Fibroblast of skin of right quadriceps (primary cell): ENCODE measurements around the gene CAPN1.
"Not testable (repeated sequence)": the region's sequence is repeated elsewhere in the genome, so short reads cannot be mapped to it uniquely, and the experiment has no call there.

Experiments
- DNase-seq: peaks from one replicate; pipeline ENCODE4 v3.0.0-alpha.2; 2013

The CAPN1 gene

DNA sequence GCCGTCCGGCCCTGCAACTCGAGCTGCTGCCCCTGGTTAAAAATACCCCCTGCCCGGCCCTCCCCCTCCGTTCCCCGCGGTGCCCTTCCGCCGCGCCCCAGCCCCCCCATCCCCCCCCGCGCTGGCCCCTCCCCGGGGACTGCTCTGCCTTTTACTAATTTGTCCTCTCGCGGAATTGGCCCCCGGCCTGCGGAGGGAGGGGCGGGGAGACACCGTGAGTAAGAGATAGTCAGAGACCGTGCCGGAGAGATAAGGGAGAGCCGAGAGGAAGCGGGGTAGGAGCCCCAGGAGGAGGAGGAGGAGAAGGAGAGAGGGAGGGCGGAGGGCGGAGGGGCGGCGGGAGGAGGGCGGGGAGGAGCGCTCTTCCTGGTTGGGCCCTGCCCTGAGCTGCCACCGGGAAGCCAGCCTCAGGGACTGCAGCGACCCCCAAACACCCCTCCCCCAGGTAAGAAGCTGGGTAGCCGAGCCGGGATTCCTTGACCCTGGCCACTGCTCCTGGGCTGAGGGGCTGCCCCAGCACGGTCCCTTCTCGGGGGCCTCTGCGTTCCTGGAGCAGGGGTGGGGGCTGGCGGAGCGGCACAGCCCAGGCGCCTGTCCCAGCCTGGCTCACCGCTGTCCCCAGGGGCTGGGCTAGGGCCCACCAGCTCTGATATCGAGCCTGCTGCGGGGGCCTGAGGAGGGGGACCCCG, at the start of gene CAPN1:
TSS of gene CAPN1 (plus strand) at position 360 of the 689 bp plus-strand sequence. CDS start 774 bp downstream, outside the sequence.
- DNase-seq: peak; percentile 93

DNA sequence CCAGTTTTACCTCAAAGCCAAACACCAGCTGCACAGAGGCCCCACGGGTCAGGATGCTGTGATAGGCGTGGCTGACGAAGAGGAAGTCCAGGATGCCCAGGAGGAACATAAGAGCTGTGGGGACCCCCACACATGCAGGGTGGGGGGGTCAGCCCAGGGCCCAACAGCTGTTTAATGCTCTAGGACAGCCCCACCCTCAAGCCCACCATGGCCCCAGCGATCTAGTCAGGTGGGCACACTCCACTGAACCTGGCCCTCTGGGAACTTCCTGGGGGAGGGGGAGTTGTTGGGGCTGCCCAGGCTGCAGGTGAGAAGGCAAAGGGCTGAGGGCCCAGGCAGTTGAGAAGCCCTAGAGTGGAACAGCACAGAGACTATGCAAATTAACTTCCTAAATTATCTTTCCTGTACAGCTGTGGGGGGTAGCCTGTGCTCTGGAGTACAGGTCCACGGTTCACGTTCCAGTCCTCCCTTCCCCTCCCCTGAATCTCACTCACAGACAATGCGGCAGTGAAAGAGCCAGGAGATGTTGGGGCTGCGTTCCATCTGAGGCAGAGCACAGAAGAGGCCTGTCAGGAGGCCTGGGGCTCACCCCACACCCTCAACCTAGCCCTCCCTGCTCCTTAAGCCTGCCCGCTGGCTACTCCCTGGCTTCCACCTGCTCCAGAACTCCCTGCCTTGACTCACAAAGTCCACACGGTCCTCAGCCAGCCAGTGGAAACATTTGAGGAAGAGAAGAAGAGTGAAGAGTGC, 49.3 kb upstream of the CAPN1 start:
- no peak for DNase-seq

DNA sequence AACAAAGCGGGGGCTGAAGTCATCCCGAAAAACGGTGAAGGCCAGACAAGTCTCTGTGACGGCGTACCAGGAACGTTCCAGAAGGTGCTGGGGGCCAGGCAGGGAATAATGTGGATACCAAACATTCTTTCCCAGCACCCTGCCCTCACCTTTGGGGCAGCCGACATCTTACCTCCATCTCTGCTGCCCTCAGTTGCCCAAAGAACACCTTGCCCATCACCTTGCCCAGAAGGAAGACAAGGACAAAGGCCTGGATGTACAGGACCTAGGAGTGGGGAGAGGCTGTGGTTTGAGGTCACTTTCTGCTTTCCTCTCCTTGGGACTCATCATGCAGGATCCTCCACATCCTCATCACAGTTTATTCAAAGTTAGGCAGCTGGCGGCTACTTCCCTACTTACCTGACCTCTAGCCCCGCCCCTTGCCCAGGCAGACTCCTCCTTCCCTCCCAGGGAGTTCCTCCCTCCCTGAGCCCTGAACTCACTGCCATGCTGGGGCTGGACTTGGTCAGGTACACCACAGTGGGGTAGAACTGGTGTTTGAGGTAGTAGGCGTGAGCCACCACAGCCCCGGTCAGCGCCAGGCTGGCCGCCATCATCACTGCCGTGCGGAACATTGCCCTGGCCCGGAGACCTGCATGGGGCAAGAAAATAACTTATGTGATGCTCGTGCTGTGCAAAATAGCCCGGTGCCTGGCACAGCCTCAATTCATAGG, 48.6 kb upstream of the CAPN1 start:
- no peak for DNase-seq

DNA sequence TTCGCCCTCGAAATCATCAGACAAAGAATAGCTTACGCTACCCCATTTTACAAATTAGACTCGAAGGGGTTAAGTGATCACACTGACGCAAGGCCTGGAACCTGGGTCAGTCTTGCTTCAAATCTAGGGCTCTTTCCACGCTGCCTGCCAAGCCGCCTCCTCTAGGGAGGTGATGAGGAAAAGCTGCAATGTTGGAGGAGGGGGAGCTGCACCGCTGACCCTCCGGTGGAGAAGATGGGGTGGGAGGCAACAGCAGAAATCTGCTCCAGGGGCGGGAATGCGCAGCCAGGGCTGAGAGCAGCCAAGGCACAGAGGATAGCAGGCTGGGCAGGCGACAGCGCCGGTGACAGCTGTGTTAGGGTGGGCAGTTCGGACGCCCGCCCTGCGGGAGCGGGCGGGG, 48.0 kb upstream of the CAPN1 start:
- no peak for DNase-seq

DNA sequence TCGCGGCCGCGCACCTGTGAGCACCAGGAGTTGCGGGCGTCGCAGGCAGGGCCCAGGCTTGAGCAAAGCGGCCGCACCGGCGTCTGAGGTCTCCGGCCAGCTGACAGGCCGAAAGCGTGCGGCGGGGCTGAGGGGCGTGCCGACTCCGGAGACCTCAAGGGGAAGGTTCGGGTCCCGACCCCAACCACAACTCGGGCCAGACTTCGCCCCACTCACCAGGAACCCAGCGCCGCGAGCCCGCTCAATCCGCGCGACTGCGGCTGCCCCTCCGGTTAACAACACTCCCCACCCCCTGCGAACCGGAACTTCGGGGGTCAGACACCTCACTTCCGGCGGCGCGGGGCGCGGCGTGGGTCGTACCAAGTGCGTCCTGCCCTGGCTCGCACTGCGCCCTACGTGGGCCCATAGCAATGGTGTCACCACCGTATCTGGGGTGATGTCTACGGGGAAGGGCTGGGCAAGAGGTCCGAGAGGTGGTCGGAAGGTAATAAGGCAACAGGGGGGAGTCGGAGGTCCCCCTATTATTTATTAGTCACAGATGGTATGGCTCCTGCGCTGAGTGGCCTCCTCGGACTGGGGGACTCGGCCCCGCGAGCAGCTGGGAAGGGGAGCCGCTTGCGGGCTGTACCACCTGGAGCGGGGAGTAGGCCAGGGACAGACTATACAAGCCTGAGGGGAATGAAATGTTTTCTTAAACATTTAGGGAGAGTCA, 47.3 kb upstream of the CAPN1 start, which contains the start of gene SYVN1:
TSS of gene SYVN1 (minus strand) at position 280 of the 712 bp plus-strand sequence. CDS start 918 bp downstream, outside the sequence.
- DNase-seq: peak; percentile 88

DNA sequence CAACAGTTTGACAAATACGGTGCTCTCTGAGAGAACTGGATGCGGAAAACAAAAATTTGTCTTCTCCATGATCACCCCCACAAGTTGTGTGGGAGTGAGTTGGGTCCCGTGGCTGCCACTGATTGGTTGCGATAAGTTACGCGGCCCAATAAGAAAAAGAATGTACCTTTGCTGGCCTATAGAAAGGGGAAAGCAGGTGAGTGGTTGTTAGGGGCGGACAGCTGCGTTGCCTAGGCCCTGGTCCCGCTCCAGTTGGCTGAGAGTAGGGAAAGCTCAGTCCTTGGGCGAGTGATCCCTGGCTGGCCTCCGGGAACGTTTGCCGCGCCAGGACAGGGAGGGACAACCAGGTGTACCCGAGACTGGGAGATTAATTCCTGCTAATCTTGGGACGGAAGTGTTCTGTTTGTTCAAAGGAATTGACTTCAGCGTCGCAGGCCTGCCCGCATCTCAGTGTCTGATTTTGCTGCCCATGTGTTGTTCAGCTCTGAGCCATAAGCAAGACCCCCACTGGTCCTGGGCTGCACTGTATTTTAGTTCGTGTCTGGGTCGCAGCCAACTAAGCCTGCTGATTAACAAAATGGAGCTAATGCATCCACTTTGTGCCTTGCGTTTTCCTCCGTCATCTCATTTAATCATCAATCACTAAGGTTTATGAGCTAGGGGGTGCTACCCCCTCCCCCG, 46.6 kb upstream of the CAPN1 start:
- DNase-seq: peak; percentile 97

DNA sequence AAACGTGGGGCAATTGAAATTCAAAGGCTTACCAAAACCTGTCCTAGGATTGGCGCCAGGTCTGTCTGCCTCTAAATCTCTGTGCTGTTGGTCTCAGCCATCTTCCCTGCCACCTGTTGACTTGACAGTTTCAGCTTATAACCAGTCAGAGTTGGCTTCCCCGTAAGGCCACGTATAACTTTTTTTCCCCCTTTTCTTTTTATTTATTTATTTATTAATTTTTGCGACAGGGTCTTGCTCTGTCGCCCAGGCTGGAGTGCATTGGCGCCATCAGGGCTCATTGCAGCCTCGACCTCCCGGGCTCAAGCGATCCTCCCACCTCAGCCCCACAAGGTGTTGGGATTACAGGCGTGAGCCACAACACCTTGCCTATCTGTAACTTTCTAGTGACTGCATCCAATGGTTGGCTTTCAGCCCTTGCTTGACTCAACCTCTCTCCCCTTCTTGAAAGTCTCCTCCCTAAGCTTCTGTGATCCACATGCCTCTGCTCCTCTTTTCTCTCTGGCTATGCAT, 46.0 kb upstream of the CAPN1 start:
- no peak for DNase-seq

DNA sequence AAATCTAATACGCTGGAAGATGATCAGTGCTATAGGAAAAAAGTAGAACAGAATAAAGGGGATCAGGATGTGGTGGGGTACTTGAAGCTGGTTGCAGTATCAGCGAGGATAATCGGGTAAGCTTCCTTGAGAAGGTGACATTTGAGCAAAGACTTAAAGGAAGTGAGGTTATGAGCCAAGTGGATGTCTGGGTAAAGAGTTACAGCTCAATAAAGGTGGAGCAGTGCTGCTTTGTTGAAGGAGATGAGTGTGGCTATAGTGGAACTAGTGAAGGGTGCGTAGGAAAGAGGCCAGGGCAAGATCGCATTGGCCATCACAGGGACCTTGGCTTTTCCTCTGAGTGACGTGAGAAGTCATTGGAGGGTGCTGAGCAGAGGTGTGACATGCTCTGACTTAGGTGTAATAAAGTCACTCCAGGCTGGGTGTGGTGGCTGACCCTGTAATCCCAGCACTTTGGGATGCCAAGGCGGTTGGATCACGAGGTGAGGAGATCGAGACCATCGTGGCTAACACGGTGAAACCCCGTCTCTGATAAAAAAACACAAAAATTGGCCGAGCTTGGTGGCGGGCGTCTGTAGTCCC, 45.1 kb upstream of the CAPN1 start:
- no peak for DNase-seq

DNA sequence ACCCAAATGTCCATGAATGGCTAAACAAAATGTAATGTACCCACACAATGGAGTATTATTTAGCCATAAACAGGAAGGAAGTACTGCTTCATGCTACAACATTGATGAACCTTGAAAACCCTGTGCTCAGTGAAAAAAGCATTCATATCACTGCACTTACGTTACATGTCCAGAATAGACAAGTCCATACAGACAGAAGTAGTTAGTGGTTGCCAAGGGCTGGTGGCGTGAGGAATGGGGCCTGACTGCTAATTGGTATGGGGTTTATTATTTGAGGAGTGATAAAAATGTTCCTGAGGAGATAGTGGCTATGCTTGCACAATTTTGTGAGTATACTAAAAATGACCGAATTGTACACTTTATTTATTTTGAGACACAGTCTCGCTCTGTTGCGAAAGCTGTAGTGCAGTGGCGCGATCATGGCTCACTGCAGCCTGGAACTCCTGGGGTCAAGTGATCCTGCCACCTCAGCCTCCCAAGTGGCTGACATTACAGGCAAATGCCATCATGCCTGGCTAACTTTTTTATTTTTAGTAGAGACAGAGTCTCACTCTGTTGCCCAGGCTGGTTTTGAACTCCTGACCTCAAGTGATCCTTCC, 39.7 kb upstream of the CAPN1 start:
- DNase-seq: no peak

DNA sequence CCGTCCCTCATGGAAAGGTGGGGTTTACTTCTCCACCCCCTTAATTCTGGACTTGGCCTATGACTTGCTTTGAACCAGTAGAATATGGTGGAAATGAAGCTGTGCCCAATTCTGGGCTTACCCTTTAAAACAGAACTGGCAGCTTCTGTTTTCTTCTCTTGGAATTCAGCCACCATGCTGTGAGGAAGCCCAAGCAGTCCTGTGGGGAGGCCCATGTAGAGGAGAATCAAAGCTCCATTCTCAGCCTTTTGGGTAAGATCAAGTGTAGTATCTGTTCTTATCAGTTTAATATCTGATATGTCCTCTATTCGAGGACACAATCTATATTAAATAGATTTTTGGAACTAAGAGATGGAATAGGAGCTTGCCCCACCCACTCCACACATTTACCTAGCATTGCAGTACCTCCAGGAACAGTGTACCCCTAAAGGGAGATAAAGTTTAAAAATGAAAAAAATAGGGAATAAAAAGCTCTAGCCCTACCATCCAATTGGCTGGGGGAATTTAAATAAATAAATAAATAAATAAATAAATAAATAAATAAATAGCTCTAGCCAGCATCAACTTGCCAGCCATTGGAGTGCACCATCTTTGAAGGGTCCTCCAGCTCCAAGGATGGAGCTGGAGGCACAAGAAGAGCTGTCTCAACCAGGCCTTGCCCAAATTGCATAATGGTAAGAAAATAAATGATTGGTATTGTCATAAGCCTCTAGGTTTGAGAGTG, 34.2 kb upstream of the CAPN1 start:
- DNase-seq: no peak

DNA sequence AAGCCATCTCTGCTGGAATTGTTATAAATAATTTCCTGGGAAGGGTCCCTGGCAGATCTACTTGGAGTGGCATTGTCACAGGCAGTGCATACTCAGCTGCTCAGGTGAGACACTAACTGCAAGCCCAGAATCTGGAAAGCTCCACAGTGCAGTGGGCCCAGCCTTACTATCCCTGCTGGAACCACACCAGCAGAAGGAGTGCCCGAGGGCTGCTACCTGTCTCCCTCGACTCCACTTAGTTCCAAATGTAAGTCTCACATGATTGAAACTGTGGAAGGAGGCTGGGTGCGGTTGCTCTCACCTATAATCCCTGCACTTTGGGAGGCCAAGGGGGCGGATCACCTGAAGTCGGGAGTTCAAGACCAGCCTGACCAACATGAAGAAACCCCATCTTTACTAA, 33.1 kb upstream of the CAPN1 start:
- DNase-seq: no peak

DNA sequence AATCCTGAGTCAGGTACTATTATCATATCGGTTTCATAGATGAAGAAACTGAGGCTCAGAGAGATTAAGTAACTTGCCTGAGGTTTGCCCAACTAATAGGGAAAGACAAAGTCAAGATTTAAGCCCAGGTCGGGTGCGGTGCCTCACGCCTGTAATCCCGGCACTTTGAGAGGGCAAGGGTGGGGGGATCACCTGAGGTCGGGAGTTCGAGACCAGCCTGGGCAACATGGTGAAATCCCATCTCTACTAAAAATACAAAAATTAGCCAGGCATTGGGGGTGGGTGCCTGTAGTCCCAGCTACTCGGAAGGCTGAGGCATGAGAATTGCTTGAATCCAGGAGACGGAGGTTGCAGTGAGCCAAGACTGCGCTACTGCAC, 31.6 kb upstream of the CAPN1 start:
- not testable (repeated sequence) for DNase-seq

DNA sequence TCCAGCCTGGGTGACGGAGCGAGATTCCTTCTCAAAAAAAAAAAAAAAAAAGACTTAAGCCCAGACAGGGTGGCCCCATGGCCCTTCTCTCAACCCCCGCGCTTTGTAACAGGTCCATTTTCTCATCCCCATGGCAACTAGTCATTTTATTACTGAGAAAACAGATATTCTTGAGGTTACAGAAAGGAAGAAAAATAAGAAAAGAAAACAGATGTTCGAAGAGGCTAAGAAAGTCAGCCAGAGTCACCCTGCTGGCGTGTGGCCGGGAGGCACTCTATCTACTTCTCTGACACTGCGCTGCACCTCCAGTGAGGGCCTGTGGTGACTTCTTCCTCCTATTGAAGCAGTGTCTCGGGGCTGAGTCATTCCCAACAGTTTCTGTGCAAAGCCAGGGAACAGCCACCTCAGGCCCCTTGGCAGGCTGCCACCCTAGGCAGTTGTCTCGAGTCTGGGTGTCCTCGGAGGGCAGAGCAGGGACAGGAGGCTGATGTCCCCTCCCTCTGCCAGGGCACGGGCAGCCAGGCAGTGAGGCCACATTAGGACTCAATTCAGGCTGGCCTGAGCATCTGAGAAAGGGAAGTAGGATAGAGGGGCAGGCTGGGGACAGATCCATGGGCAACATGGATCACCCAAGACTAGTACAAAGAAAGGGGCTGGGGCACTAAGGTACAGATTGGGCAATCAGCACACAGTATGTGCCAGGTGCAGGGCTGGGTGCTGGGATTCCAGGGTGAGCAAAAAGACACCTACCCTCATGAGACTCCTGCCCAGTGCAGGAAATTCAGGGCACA, 31.0 kb upstream of the CAPN1 start:
- peak; percentile 85 for DNase-seq

DNA sequence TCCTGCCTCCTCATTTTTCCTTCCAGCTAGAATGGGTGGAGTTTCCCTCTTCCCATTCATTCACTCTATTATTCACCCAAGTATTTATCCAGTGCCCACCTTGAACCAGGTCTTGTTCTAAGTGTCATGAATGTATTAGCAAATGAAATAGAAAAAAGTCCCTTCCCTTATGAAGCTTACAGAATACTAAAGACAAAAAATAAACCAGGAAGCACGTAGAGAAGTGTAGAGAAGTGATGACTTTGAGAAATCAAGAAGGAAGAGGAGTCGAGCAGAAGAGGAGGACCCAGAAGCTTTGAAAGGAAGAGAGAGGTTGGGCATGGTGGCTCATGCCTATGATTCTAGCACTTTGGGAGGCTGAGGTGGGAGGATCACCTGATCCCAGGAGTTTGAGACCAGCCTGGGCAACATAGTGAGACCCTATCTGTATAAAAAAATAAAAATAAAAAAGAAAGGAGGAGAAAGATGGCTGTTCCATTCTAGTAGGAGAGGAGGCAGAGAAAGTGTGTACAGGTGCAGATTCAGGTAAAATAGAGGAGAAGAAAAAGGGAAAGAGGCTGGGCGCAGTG, 30.3 kb upstream of the CAPN1 start:
- no peak for DNase-seq

DNA sequence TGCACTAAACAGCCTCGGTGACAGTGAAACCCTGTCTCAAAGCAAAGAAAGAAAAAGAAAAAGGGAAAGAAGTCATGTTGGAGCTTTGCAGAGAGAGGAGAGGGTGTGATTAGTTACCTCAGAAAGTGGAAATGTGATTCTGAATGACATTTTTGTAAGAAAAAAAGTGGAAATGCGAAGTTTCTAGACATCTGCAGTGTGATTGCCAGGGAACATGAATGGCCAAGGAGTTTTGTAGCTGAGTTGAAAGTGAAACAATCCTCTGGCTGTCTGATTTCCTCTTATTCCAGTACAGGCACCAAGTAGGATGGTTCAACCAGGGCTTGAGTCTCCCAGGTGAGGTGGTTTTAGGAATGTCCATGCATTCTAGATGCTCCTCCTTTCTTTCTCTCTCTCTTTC, 29.6 kb upstream of the CAPN1 start:
- no peak for DNase-seq

DNA sequence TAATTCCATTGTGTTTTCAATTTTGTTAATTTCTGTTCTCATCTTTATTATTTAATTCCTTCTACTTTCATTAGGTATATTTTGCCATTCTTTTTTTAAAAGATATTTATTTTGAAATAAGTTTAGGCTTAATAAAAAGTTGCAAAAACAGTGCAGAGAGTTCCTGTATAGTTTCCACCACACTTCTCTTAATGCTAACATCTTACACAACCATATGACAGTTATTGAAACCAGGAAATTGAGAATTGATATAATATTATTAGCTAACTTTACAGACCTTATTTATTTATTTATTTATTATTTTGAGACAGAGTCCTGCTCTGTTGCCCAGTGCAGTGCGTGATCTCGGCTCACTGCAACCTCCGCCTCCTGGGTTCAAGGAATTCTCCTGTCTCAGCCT, 25.5 kb upstream of the CAPN1 start:
- no peak for DNase-seq

DNA sequence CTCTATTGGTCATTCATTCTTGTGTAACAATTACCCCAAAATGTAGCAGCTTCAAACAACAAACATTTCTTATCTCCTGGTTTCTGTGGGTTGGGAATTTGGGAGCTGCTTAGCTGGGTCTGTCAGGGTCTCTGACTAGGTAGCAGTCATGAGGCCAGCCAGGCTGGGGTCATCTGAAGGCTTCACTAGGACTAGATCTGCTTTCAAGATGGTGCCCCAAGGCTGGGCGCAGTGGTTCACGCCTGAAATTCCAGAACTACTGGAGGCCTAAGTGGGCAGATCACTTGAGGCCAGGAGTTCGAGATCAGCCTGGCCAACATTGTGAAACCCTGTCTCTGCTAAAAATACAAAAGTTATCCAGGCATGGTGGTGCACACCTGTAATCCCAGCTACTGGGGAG, 24.8 kb upstream of the CAPN1 start:
- DNase-seq: no peak

DNA sequence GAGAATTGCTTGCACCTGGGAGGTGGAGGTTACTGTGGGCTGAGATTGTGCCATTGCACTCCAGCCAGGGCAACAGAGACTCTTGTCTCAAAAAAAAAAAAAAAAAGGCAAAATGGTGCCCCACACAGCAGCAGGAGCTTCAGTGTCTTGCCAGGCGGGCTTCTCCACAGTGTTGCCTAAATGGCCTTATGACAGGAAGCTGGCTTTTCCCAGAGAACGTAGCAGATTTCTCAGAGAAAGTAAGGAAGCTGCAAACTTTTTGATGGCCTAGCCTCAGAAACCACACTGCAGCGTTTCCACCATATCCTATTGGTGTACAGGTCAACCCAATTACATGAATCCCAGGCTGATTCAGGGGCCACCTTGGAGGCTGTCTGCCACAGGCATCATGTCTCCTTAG, 24.4 kb upstream of the CAPN1 start:
- DNase-seq: no peak

DNA sequence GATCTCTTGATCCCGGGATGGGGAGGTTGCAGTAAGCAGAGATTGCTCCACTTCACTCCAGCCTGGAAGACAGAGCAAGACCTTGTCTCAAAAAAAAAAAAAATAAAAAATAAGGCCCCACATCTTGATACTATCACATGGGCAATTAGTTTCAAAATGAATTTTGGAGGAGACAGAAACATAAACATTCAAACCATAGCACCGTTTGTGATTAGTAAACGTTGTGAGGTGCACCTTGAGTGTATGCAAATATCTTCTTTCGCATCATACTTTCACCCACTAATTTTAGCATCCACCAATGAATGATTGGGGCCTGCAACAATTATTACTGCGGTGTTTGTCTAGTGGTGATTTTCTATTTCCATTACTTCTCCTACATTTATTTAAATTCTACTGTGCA, 22.7 kb upstream of the CAPN1 start:
- no peak for DNase-seq

DNA sequence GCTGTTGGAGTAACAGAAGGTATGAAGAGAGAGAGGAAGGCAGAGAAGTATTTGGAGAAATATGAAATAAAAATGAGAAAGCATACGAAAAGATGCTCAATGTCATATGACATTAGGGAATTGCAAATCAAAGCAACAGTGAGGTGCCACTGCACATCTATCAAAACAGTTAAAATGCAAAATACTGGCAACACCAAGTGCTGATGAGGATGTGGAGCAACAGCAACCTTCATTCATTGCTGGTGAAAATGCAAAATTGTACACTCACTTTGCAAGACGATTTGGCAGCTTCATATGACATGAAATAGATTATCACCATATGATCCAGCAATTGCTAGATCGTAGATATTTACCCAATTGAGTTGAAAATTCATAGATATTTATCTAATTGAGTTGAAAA, 21.1 kb upstream of the CAPN1 start:
- DNase-seq: no peak
